TTC549 (cell line): Measurements from ENCODE around the gene GGCX.

Experiments used
- FAIRE-seq: peaks from 2 replicates; lab custom pipeline; 2012; peaks lifted over from hg19 to GRCh38; lab: Jason Lieb, UNC

GGCX gene

GRCh38 chr2:85511008-85511811 lies 50.1 kb downstream of the GGCX start:
- FAIRE-seq = no peak

- no peak for FAIRE-seq
Measured at GRCh38 chr2:85506768-85507181, 54.5 kb downstream of the GGCX start.

GRCh38 chr2:85505551-85506238 lies 55.6 kb downstream of the GGCX start:
- FAIRE-seq = no peak

GRCh38 chr2:85504778-85505261 lies 56.5 kb downstream of the GGCX start:
- FAIRE-seq = no peak

- FAIRE-seq = no peak
Measured at GRCh38 chr2:85503851-85504777, 57.2 kb downstream of the GGCX start.

- FAIRE-seq = no peak
Measured at GRCh38 chr2:85503168-85503850, 58.0 kb downstream of the GGCX start.

- no peak for FAIRE-seq
Measured at GRCh38 chr2:85502720-85503119, 58.6 kb downstream of the GGCX start.

- FAIRE-seq = no peak
Measured at GRCh38 chr2:85501248-85501647, 60.0 kb downstream of the GGCX start.

- no peak for FAIRE-seq
Measured at GRCh38 chr2:85497944-85498630, 63.2 kb downstream of the GGCX start.

- no peak for FAIRE-seq
Measured at GRCh38 chr2:85496436-85496835, 64.9 kb downstream of the GGCX start.
